Measurements from ENCODE around the gene AFAP1L2.

DNA sequence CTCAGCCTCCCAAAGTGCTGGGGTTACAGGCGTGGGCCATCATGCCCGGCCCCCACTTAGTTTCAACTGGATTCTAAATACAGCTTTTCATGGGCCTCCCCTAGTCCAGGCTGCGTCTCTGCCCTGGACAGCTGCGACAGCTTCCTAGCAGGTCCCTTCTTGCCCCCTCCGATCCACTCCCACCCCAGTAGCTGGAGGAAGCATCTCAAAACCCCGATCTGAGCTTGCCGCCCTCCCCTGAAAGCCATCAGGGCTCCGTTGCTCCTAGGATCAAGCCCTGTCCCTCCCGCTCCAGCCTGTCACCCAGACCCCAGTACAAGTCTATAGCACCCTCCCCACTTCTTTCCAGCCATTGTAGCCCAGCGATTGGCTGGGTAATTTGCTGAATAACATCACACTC, 100.7 kb downstream of the AFAP1L2 start:
- TF ChIP-seq, protein P1, sequence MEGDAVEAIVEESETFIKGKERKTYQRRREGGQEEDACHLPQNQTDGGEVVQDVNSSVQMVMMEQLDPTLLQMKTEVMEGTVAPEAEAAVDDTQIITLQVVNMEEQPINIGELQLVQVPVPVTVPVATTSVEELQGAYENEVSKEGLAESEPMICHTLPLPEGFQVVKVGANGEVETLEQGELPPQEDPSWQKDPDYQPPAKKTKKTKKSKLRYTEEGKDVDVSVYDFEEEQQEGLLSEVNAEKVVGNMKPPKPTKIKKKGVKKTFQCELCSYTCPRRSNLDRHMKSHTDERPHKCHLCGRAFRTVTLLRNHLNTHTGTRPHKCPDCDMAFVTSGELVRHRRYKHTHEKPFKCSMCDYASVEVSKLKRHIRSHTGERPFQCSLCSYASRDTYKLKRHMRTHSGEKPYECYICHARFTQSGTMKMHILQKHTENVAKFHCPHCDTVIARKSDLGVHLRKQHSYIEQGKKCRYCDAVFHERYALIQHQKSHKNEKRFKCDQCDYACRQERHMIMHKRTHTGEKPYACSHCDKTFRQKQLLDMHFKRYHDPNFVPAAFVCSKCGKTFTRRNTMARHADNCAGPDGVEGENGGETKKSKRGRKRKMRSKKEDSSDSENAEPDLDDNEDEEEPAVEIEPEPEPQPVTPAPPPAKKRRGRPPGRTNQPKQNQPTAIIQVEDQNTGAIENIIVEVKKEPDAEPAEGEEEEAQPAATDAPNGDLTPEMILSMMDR (IDR thresholded peaks at IDR 0.05; ENCODE audit: low read depth, low read length), result no peak
- TF ChIP-seq EZH2phosphoT487 (IDR thresholded peaks at IDR 0.05; ENCODE audit: low read depth), result no peak
